ENCODE measurements around the gene TBX2. TPM values are rescaled to one million over a fixed set of nuclear protein-coding genes. Genes with fewer than 3 reads are reported as not detected.

The TBX2 gene
- total and polyA plus RNA-seq, 7 donors = 0.99 to 5.3 (median 3.3) TPM

- 95% methylated on average over 3 of the region's 3 CpGs for WGBS, 2 donors
- Histone ChIP-seq H3K27me3 (no peaks in the 10 kb centered on the region), H3K4me1 (no peaks in the 10 kb centered on the region), H3K9me3 (no peaks in the 10 kb centered on the region), H3K36me3 (no peaks in the 10 kb centered on the region), H3K4me3 (no peak overlapping the region), H3K27ac (no peak overlapping the region)
- intact Hi-C loops (cut with DNase I) = no loop called here
- TF ChIP-seq, protein P1, sequence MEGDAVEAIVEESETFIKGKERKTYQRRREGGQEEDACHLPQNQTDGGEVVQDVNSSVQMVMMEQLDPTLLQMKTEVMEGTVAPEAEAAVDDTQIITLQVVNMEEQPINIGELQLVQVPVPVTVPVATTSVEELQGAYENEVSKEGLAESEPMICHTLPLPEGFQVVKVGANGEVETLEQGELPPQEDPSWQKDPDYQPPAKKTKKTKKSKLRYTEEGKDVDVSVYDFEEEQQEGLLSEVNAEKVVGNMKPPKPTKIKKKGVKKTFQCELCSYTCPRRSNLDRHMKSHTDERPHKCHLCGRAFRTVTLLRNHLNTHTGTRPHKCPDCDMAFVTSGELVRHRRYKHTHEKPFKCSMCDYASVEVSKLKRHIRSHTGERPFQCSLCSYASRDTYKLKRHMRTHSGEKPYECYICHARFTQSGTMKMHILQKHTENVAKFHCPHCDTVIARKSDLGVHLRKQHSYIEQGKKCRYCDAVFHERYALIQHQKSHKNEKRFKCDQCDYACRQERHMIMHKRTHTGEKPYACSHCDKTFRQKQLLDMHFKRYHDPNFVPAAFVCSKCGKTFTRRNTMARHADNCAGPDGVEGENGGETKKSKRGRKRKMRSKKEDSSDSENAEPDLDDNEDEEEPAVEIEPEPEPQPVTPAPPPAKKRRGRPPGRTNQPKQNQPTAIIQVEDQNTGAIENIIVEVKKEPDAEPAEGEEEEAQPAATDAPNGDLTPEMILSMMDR (IDR thresholded peaks at IDR 0.05) = no peak
- TF ChIP-seq POLR2A (IDR thresholded peaks at IDR 0.05) (no peak), POLR2AphosphoS5 (IDR thresholded peaks at IDR 0.05) (no peak), EP300 (IDR thresholded peaks at IDR 0.05) (no peak)
- DNase-seq = no peak
Observed at GRCh38 chr17:61364463-61364846, 35.2 kb upstream of the TBX2 start.

- DNase-seq = no peak
- H3K27ac ChIP-seq = peak overlapping the region in 1 of 4 donors; percentile 58
- no peak for TF ChIP-seq EP300 (IDR thresholded peaks at IDR 0.05)
- no peak for TF ChIP-seq POLR2A (IDR thresholded peaks at IDR 0.05)
- TF ChIP-seq POLR2AphosphoS5 (IDR thresholded peaks at IDR 0.05) = no peak
- TF ChIP-seq, protein P1 (IDR thresholded peaks at IDR 0.05) = no peak
- intact Hi-C loops (cut with DNase I) = no loop called here
- no peaks in the 10 kb centered on the region for H3K36me3 ChIP-seq
- no peaks in the 10 kb centered on the region for H3K27me3 ChIP-seq
- no peaks in the 10 kb centered on the region for H3K4me1 ChIP-seq
- H3K4me3 ChIP-seq = no peak overlapping the region
- no peaks in the 10 kb centered on the region for H3K9me3 ChIP-seq
- WGBS, 2 donors = 94 to 95% methylated on average over 8 of the region's 8 CpGs
Observed at GRCh38 chr17:61366076-61366714, 33.4 kb upstream of the TBX2 start.

GRCh38 chr17:61366715-61367413 lies 32.8 kb upstream of the TBX2 start:
- Histone ChIP-seq H3K36me3 (no peaks in the 10 kb centered on the region), H3K27me3 (no peaks in the 10 kb centered on the region), H3K9me3 (no peaks in the 10 kb centered on the region), H3K27ac (peak overlapping the region in 1 of 4 donors; percentile 58), H3K4me3 (no peak overlapping the region), H3K4me1 (no peaks in the 10 kb centered on the region)
- WGBS, 2 donors = 40 to 73% methylated on average over 19 of the region's 19 CpGs
- no peak for TF ChIP-seq POLR2AphosphoS5 (IDR thresholded peaks at IDR 0.05)
- TF ChIP-seq, protein P1 (IDR thresholded peaks at IDR 0.05) = no peak
- TF ChIP-seq EP300 (IDR thresholded peaks at IDR 0.05) = no peak
- no peak for TF ChIP-seq POLR2A (IDR thresholded peaks at IDR 0.05)
- intact Hi-C loops (cut with DNase I) = no loop called here
- no peak for DNase-seq

DNA sequence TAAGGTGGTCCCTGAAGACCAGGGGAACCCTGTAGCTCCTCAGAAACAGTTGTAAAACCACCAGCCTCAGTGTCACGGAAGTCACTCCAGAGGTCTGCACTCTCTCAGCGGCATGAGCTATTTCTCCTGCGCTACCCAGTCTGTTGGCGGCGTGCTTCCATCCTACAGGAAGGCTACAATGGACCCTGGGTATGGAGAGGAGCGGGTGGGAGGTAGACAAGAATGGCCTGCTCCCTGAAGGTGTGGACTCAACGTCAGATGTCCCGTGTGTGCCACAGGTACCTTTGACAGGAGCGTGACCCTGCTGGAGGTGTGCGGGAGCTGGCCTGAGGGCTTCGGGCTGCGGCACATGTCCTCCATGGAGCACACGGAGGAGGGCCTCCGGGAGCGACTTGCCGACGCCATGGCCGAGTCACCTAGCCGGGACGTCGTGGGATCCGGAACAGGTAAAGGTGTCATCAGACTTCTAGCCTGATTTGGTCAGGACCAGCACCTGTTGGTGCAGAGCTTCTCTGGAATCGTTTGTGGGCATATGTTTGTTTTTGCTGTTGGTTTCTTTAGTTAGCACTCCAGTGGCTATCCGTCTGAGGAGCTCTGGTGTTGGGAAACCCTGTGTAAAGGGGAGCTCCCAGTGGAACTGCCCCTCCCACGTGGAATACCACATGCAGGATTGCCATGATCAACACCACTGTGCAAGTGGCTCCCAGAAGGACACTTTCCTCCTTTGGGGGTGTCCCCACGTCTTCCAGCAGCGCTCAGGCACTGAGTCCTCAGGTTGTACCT lies 31.4 kb upstream of the TBX2 start:
- Histone ChIP-seq H3K27me3 (no peaks in the 10 kb centered on the region), H3K9me3 (no peaks in the 10 kb centered on the region), H3K36me3 (no peaks in the 10 kb centered on the region), H3K4me1 (no peaks in the 10 kb centered on the region), H3K27ac (no peak overlapping the region), H3K4me3 (no peak overlapping the region)
- no peak for TF ChIP-seq POLR2AphosphoS5 (IDR thresholded peaks at IDR 0.05)
- no peak for TF ChIP-seq EP300 (IDR thresholded peaks at IDR 0.05)
- TF ChIP-seq, protein P1 (IDR thresholded peaks at IDR 0.05) = no peak
- TF ChIP-seq POLR2A (IDR thresholded peaks at IDR 0.05) = no peak
- intact Hi-C loops (cut with DNase I) = no loop called here
- WGBS, 2 donors = 95 to 96% methylated on average over 27 of the region's 27 CpGs
- DNase-seq = no peak

Data from sigmoid colon (tissue), 7 donors.